Measurements from ENCODE around the gene NDUFS2.
"Not testable (repeated sequence)": the region's sequence is repeated elsewhere in the genome, so short reads cannot be mapped to it uniquely, and the experiment has no call there.

Gene NDUFS2

DNA sequence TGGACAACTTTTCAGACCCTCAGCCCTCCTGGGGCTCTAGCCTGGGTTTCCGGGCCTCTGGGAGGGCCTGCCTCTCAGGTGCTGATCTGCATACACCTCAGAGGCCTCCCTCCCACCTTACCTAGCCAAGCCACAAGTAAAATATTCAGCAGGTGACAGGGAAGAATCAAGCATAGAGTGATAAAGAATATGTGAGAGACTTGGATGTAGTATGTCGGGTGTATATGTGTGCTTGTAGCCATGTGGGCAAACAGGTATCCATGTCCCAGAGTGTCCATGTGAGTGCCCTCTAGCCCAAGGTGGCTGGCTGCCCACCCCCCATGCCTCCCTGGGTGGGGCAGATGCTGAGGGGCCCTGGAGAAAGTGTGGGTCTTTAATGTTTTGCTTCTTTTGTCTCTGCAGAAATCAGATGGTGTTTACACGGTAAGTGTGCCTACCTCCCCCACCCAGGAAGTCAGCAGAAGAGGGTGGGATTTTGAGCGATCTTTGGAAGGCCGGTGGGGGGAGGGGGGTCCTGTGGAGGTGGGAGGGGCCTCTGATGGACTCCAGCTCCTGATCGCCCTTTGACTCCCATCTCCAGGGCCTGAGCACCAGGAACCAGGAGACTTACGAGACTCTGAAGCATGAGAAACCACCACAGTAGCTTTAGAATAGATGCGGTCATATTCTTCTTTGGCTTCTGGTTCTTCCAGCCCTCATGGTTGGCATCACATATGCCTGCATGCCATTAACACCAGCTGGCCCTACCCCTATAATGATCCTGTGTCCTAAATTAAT is 16.3 kb downstream of the NDUFS2 start:
- no peak for DNase-seq (ENCODE audit: low read depth in 1 of 2, low spot score in 1 of 2)

DNA sequence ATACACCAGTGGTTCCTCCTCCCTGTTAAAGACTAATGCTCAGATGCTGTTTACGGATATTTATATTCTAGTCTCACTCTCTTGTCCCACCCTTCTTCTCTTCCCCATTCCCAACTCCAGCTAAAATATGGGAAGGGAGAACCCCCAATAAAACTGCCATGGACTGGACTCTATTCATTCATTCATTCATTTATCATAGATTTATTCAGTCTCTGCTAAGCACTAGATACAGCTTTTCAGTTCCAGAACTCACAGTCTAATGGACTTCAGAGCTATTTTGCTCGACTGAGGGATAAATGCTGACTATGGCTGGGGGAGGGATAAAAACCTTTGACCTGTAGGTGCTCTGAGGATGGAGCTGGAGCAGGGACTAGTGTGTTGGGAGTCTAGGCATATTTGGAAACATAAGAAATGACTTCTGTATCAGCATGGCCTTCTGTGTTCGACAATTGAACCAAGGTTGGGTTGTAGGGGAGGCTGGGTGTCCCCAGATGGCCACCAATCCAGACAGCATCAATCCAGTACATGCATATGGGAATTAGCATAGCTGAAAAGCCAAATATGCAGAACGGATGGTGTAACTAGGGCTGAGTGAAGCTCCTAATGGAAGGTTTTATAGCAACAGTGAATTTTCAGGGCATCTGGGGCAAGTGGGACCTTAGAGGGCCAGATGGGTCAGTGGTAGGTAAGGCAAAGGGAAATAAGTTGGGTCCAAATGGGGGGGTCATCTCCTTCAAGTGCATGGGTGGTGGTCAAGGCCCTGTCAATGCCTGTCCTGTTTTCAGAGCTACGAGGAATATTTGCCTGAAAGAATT is 17.1 kb downstream of the NDUFS2 start:
- DNase-seq (ENCODE audit: low read depth in 1 of 2, low spot score in 1 of 2) = no peak

DNA sequence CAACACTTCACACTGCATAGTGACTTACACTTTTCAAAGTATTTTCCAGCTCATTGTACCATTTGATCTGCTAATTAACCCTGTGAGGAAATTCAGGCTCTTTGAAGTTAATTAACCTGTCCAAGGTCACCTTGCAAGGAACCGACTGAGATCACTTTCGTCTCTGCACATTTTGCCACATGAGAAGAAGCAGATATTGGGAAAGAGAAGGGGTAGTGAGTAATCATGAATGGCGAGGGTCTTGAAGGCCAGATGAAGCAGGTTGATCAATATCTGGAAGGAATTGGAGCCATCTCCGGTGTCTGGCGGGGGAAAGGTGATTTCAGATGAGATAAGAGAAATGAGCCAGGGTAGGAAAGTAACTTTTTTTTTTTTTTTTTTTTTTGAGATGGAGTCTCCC is 17.8 kb downstream of the NDUFS2 start:
- DNase-seq (ENCODE audit: low read depth in 1 of 2, low spot score in 1 of 2) = no peak

DNA sequence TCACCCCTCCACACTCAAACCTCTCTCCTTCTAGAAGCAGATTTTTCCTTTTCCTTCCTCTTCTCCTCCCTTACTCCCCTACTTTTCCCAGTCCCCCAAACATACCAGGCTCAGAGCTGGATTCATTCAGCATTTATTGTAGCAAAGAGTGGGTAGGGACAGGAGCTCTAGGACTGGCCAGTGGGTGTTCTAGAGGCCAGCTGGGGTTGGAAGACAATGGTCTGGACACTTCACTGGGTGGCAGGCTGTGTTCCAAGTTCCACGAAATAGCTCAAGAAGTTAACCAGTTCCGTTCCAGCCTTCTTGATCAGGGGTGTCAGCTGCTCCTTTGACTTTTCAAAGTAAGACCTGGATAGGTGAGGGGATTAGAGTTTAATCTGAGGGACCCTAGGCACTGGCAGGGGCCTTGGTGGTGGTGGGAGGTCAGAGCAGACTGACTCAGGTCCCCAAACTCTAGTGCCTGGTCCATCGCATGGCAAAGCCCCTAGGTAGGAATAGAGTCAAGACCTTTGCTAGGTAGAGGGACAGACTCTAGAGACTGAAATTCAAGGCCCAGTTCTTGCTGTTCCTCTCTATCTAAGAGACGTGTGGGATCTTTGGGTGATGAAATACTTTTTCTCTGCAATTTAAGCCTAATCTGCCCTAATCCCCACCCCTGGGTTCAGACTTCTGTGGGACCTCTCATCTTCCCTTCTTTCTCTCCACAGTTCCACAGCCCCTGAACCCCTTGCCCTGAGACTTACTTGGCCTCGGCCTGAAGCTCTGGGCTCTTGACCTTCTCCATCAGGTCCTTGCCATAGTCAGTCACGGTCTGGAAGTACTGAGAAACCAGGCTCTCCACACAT is 20.2 kb downstream of the NDUFS2 start:
- no peak for DNase-seq (ENCODE audit: low read depth in 1 of 2, low spot score in 1 of 2)

DNA sequence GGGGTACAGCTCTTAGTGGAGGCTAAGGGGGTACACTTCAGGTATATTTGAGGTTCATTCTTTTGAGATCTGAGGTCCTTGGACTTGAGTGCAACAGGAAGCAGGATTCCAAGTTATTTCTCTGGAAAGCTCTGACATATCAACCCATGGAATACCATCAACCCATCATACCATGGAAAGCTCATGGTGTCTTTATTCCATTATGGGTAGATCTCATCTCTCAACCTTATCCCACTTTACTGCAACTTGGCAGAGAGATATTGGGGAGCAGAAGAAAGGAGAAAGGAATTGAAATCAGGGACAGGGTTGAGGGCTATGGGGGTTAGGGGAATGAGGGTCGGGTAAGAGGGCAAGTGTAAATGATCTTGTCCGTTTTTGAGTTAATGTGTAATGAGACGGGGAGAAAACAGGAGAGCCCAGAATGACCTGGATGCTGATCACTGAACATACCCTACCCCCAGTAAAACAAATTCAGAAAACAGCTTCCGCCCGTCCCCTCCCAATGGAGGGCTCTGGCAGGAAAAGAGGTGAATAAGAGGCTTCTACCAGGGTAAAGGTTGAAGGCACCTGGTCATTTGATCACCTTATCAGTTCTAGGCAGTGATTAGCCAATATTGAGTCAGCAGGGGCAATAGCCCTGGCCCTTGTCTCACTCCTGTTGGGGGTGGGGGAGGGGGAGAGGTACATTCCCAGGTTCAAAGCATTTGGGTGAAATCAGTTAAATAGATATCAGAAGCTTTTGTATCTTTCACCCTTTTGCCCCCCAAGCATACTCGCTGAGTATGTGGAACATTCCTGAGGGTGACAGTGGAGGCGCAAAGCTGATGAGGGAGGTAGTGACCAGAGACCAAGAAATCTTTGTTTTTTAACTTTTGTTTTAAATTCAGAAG is 21.9 kb downstream of the NDUFS2 start:
- no peak for DNase-seq (ENCODE audit: low read depth in 1 of 2, low spot score in 1 of 2)

DNA sequence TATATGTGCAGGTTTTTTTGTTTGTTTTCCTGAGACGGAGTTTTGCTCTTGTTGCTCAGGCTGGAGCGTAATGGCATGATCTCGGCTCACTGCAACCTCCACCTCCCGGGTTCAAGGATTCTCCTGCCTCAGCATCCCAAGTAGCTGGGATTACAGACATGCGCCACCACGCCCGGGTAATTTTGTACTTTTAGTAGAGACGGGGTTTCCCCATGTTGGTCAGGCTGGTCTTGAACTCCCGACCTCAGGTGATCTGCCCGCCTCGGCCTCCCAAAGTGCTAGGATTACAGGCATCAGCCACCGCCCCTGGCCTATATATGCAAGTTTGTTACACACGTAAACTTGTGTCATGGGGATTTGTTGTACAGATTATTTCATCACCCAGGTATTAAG is 22.5 kb downstream of the NDUFS2 start:
- DNase-seq (ENCODE audit: low read depth in 1 of 2, low spot score in 1 of 2) = not testable (repeated sequence)

DNA sequence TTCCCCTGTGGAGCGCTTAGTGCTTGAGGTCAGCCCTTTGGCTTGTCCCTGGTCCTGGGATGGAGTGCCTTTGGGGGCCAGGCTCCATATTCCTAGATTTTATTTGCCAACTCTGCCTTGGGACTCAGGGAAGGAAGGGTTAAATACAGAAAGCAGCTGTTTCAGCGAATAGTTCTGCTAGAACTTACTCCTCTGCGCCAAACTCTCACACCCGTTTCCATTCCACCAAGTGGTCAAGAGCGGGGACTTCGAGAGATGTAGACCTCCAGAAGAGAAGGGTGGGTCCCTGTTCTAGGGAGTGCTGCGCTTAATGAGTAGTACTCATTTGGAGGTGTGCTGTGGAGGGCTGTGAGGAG is 23.0 kb downstream of the NDUFS2 start:
- DNase-seq (ENCODE audit: low read depth in 1 of 2, low spot score in 1 of 2) = no peak

DNA sequence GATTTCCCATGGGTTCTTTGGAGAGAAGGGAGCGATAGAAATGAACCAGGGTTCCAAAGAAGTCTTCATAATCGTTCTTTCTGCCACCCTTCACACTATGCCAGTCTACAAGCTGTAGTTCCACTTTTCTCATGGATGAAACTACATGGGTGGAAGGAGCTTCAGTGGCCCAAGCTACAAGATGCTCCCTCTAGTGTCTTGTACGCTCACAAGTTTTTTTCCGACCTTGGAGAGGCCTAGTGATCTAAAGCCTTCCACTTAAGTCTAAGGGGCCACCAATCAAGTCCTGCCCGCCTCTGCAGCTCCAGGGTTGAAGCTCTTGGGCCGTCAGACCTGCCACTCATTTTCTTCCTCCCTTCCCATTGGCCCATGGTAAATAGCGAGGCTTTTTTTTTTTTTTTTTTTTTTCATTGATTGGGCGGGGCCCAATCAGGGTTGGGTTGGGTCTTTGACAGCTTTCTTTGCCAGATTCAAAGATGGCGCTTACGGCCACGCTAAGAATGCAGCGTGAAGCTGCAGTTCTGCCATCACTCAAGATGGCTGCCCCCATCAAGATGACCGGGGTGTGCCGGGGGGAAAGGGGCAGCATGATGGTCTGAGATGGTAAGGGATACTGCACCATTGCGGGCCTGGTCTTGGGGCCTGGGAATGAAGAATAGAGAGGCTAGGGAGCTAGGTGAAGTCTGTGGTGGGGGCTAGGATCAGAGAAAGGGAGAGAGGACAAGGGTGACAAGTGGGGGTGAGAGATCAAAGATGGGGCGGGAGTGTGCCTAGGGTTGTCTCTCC is 23.6 kb downstream of the NDUFS2 start, which contains the start of gene TOMM40L:
Gene TOMM40L, plus strand, starts transcription at position 527 of the 786 bp plus-strand sequence. CDS start 430 bp downstream, outside the sequence.
- DNase-seq (ENCODE audit: low read depth in 1 of 2, low spot score in 1 of 2) = peak; percentile 65 to 90

DNA sequence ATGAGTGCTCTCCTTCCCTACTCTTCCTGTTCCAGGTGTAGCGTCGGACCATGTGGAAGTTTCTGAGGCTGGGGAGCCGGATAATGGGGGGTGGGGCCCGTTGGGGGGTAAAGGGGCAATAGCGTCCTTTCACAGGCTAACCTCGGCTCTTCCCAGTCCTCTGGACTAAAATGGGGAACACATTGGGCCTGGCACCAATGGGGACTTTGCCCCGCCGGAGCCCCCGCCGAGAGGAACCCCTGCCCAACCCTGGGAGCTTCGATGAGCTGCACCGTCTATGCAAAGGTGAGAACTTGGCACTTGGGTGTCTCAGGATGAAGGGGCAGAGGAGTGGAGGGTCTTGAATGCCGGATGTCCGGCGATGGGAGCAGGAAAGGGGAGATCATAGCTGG is 24.1 kb downstream of the NDUFS2 start:
- DNase-seq (ENCODE audit: low read depth in 1 of 2, low spot score in 1 of 2) = no peak

DNA sequence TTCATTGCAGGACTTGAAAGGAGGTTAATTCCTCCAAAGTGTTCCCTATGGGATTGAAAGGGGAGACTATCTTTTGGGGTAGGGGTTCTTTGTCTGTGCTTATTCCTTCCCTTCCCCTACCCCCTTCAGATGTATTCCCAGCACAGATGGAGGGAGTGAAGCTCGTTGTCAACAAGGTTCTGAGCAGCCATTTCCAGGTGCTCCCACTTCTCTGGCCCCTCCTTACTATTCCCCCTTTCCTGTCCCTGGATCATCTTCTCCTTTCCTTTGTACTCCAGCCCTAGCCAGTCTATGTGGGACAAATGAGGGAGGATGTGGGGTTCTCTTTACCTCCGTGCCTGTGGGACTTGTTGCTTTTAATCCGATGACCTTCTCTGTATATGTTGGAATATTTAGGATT is 24.6 kb downstream of the NDUFS2 start:
- no peak for DNase-seq (ENCODE audit: low read depth in 1 of 2, low spot score in 1 of 2)

DNA sequence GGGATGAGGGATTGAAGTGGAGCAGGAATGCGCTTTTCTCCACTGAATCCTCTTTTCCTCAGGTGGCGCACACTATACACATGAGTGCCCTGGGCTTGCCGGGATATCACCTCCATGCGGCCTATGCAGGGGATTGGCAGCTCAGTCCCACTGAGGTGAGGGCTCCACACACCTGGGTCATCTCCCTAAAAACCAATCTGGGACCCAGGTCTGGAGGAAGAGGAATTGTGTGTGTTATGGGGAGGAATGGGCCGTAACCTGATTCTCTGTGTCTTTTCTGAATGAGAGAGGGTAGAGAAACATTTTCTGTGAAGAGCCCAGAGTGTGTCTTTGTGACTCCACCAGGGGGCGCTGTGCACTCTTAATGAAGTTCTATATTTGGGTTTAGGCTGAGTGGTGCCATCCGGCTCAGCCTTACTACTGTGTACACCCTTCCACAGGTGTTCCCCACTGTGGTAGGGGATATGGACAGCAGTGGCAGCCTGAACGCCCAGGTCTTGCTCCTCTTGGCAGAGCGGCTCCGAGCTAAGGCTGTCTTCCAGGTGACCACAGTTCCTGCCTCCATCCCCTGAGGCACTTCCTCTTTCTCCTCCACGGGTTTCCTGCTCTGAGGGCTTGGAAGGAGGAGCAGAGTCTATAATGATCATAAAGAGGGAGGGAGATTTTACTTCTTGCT is 25.2 kb downstream of the NDUFS2 start:
- DNase-seq (ENCODE audit: low read depth in 1 of 2, low spot score in 1 of 2) = peak; percentile 83 to 85

DNA sequence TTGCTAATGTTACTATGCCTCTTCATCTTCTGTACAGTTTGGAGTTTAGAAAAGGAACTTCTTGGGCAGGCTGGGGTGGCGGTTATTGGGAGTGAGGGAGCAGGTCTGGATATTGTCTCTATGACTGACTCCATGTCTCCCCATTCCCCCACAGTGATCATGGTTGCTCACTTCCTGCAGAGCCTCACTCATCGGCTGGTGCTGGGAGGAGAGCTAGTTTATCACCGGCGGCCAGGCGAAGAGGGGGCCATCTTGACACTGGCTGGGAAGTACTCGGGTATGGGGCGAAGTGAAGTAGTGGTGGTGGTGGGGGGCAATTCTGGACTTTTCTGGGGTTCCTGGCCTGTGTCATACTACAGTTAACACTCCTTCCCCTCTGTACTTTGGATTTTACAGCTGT is 25.9 kb downstream of the NDUFS2 start:
- DNase-seq (ENCODE audit: low read depth in 1 of 2, low spot score in 1 of 2) = no peak

DNA sequence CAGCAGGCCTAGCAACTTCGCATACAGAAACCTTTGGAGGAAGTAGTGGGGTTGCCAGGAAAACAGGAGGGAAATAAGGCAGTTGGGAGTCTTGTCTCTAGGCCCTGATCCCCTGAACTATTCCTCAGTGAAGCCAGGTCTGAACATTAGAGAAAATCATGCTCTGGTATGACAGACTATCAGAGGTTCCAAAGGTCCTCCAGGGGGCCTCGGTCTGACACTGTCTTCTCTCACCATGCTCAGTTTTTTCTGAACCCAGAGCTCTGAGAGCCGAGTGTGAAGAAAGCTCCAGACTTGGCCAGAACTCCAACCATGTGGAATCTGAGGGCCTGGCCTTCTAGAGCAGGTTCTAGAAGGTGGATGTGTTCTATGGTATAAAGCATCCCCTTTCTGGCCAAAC is 27.7 kb downstream of the NDUFS2 start:
- no peak for DNase-seq (ENCODE audit: low read depth in 1 of 2, low spot score in 1 of 2)

DNA sequence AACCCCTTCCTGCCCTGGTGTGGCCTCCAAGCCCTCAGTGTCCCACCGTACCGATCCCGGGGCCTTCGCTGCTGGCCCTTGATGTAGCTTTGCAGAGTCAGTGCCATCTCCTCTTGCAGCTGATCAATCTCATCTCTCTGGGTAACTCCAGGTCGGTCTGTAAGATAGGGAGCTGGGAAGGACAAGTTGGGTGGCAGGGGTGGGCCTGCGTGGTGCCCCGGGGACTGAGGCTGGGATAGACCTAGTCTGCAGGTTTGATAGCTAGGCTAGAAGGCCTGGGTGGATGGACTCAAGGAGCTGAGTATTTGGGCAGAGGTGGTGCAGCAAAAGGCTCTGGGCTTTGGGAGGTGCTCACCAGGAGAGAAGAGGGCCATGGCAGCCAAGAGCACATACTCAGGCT is 28.6 kb downstream of the NDUFS2 start:
- DNase-seq (ENCODE audit: low read depth in 1 of 2, low spot score in 1 of 2) = no peak

DNA sequence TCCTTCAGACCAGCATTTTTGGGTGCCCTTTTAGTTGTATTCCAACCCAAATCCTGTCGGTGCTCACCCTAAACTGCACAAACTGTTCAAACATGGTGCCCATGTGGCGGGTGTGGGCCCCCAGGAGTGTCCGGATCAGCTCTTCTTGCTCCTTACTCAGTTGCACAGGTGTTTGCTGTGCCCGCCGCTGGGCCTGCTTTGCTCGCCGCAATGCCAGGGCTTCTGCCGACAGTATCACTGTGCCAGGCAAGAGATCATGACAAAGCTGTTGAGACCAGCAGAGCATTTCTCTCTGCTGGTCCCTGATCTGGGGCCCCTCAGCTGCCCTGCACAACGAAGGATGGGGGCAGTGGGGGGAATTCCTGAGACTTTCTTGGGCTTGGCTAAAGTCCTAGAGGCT is 30.9 kb downstream of the NDUFS2 start:
- DNase-seq (ENCODE audit: low read depth in 1 of 2, low spot score in 1 of 2) = no peak

DNA sequence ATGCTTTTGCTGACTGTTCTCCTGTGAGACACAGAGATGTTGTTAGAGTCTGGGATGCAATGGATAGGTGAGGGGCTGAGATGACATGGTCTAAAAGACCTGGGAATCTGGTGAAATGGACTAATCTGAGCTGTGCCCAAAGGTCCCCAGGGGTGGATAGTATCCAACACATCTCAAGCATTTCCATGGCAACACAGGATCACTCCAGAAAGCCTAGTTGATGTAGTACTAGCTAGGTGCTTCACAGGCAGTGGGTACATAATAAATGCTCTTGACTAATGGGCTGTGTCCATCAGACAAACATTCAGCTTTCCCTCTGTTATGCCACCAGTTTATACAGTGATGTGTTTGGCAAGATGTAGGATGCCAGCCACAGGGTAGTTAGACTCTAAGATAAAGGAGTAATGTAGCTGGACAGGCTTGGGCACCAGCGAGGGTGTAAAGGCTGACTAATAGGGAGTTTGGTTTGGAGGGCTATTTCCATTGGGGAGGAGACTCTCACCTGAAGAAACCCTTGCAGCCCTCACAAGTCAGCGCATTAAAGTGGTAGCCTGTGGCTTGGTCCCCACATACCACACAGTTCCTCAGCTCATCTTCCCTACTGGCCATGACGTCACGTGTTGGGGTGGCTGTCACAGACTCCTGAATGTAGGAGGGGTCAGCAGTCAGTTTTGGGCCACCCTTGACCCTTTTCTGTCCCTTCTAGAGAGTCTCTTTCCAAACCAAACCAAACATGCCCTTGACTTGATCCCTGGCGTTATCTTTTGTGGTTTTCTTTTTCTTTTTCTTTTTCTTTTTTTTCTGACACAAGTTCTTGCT is 34.0 kb downstream of the NDUFS2 start:
- DNase-seq (ENCODE audit: low read depth in 1 of 2, low spot score in 1 of 2) = no peak

DNA sequence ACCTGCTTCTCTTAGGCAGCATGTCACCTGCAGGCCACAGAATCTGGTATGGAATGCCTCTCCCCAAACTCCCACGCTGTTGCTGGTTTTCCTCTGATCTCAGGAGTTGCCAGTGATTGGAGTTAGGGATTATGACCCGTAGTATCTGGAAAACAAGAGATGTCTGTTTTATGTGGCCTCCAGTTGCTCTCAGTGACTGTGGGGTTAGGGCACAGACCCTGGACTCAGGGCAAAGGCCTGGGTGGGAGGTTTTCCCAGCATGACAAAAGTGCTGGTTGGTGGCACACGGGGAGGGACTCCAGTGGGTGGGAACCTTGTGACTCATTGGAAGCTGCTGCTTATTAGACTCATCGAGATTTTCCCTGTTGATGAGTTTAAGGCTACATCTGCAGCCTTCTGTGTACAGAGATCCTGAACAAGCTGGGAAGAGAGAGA is 35.9 kb downstream of the NDUFS2 start, which contains the start of gene NR1I3:
Gene NR1I3, minus strand, starts transcription at position 165 of the 435 bp plus-strand sequence. CDS start 1,638 bp downstream, outside the sequence.
- DNase-seq (ENCODE audit: low read depth in 1 of 2, low spot score in 1 of 2) = no peak

DNA sequence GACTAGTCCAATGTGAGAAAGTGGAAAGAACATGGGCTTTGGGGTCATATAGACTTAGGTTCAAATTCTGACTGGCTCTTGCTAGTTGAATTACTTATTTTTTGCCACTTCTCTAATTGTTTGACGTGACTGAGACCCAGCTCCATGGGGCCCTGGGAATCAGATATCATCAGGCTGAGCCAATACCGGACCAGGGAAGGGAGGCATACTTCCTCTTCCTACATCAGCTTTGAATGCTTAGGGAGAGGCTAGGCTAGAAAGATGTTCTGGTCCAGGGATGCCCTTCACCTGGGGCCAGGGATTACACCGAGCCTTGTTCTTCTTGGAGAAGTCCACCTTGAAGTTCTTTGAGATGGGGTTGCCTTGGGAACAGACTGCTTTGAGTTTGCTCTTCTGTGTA is 39.5 kb downstream of the NDUFS2 start:
- DNase-seq (ENCODE audit: low read depth in 1 of 2, low spot score in 1 of 2) = no peak

Data from activated CD4-positive, alpha-beta T cell treated with anti-CD3 and anti-CD28 coated beads, Interleukin-2, amount 50 U/mL, for 24 hours (primary cell).